GM18870 (cell line): ENCODE measurements around the gene ZNF787.
A peak's percentile ranks its signal among the peaks of the same experiment; 100 is the strongest.

Source experiments
- ATAC-seq: cut with Tn5 transposase; IDR thresholded peaks from one replicate; pipeline ENCODE4 v1.9.1; 2021; ENCODE audit warnings: moderate library complexity; ENCODE audit not compliant: unreplicated experiment

The ZNF787 gene

DNA sequence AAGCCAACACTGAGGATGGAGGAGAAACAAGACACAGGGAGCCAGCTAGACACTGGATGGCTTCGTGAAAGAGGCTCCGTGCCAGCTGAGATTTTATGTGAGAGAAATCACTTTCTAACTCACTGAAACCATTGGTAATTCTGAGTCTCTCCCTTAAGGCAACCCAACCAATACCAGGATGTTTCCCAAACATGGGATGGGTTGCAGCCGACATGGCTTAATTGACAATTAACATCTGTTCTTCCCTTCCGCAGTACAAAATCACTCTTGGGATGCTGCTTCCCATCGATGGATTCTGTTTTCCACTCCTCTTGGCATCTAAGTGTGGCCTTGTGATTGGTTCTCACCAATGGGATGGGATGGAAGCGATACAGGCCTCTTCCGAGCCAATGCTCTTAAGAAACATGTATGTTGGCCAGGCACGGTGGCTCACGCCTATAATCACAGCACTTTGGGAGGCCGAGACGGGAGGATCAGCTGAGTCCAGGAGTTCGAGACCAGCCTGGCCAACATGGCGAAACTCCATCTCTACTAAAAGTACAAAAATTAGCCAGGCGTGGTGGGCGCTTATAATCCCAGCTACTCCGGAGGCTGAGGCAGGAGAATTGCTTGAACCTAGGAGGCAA lies 2.3 kb upstream of the ZNF787 start:
- no peak for ATAC-seq

DNA sequence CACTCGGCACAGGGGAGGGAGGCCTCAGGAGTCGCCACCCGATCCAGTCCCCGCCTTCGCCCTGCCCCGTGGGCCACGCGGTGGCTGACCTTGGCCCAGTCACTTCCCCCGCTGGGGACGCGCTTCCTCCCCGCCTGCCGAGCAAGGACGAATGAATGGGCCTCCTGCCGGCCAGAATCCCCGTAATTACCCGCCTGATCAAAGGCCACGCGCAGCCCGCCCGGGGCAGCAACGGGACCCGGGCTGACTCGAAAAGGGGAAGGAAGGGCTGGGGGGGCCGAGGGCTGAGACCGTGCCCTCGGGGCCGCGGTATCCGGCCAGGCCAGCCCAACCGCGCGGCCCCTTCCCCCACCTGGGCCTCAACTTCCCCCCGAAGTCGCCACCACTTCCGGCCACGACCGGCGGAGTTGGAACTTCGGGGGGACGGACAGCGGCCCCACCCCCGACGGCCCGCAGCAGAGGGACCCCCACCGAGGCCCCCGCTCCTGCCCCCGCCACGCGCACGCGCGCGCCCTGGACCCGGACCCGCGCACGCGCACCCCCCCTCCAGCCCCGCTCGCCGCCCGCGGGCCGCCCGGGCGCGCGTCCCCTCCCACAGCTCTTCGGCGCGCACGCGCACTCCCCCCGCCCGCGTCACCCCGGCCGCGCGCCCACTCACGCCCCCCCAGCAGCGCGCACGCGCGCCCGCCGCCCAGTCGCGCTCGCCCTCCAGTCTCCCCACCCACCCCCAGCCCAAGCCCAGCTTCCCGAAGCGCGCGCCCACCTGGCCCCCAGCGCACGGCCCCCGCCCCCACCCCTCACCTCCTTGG lies 520 bp downstream of the ZNF787 start:
- ATAC-seq = no peak

DNA sequence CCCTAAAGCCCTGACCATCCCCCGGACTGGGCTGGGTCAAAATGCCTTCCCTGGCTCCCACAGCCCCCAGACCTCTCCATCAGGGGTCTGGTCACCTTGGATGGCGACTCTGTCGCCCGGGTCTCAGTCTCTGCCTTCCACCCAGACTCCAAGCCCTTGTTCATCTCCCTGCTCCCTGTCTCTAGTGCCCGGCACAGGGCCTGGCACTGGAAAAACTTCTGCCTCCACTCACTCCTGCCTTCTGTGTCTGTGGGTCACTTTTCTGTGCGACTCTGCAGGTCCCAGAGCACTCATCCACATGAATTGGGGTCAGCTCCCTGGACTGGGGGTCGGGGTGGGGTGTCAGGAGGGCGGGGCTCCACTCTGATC lies 1.1 kb downstream of the ZNF787 start:
- ATAC-seq = no peak

DNA sequence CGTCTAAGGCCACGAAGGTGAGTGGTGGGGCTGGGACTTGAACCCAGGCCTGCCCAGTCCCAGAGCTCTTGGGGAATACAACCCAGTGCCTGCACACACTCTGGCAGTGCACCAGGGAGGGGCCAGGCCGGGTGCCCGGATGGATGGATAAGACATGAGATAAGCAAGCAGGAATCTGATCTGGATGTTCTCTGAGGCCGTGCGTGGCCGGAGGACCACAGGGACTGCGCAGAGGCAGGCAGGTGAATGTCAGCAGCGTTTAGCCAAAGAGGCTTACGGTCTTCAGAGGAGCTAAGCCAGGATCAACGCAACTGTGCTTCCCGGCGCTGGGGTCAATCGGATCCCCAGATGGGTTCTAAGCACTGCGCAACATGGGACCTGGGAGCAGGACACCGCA lies 1.5 kb downstream of the ZNF787 start:
- ATAC-seq = no peak

DNA sequence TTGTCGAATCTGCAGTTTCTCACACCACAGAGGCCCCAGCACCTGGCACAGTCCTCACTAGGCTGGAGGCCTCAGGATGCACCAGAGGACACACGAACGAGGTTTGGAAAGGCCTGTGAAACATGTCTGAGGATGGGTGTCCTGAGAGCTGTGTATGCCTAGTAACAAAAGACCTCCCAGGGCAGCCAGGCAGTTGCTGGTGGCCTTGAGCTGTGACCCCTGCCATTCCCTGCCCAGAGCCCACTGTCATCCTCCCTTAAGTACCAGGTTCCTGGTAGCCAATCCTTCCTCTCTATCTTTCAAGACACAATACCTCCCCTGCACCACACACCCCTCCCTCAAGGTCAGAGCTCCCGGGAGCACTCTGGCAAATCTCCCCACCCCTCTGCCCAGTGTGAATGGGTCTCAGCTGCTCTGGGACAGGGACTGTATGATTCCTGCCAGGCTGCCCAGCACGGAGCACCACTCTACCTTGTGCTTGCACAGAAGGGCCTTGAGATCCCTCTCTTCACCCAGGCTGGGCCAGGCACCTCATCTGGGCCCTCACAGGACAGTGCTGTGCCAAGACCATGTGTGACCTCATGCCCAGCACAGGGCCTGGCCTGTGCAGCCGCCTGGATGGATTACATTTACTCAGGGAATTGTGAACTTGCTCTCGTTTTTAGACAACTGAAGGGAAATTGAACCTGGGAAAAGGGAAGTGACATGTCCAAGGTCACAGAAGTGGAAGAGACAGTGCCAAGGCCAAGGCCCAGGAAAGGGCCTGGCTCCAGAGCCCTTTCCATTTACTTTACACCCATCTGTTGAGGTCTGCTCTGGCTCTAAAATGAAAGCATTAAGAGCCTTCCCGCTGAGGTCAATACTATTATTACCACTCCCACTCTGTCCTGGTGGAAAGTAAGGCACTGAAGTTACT lies 2.2 kb downstream of the ZNF787 start:
- ATAC-seq = no peak

DNA sequence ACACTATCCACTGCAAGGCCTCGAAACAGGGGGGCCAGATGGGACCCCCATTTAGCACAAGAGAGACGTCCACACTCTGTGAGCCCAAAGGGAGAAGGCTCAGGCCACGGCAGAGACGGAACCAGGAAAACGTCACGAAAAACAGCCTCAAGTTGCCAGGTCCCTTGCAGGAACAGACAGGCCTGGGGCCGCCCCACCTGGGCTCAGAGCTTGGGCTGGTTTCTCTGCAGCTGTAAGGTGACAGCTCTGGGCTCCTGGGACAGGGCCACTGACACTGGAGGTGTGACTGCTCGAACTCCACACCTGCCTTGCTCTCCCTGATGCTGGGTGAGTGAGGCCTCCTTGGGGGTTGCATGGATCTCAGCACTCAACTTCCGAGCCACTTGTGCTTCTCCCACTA lies 3.2 kb downstream of the ZNF787 start:
- ATAC-seq = no peak

DNA sequence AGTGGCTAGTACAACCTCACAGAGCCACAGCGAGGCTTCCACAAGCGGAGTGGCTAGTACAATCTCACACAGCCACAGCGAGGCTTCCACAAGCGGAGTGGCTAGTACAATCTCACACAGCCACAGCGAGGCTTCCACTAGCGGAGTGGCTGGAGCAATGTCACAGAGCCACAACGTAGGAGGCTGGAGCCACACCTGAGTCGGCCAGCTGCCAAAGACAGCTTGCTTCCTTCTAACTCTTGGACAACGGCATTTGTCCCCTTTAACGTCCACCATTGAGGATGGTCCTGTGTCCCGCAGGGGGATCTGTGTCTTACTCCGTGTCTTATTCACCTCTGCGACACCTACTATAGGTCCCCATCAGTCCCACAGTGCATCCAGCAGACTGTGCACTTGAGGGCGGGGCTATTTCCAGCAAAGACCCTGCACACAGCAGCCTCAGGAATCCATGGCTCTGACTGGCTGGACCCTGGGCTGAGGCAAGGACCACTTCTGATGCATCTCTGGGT lies 3.7 kb downstream of the ZNF787 start:
- ATAC-seq = no peak

DNA sequence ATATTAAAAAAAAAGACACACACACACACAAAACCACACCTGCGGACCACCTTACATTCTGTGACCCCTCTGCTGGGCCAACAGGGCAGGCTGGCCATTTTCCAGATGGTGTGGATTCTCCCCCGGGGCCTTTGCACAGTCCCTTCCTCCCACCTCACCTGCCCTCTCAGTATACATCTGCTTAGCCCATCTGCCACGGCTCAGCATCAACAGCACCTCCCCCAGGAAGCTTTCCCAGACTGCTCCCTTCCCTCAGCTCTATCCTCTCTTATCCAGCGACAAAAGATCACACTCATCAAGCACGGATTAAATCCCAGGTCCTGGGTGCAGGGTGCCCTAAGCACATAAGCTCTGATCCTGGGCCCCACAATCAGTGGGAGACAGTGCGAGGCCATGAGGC lies 4.5 kb downstream of the ZNF787 start:
- no peak for ATAC-seq

DNA sequence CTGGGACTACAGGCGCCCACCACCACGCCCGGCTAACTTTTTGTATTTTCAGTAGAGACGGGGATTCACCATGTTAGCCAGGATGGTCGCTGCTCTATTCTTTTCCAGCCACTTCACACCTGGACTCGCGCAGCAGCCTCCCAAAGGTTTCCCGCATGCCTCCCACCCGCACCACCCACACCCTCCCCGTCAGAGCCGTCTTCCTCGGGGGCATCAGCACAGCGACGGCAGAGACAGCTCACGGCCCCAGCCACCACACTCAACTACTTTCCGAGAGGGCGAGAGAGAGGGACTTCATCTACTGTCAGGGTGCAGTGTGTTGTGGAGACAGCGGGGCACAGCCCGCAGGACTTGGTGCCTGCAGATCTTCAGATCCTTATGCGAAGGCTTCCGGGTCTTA lies 5.6 kb downstream of the ZNF787 start:
- no peak for ATAC-seq

DNA sequence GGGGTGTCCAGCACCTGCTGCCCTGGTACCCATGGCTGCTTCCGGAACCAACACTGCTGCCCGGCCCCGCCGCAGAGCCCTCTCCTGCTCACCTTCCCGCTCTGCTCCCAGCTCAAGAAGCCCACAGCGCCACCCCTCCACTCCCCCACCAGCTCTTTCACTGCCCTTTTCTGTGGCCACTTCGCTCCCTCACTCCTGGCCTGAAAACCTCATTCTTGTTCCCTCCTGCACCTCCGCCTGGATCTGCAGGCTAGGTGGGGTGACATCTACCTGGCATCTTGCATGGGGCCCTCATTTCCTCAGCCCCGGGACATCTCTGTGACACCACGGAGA lies 6.4 kb downstream of the ZNF787 start:
- ATAC-seq = no peak

DNA sequence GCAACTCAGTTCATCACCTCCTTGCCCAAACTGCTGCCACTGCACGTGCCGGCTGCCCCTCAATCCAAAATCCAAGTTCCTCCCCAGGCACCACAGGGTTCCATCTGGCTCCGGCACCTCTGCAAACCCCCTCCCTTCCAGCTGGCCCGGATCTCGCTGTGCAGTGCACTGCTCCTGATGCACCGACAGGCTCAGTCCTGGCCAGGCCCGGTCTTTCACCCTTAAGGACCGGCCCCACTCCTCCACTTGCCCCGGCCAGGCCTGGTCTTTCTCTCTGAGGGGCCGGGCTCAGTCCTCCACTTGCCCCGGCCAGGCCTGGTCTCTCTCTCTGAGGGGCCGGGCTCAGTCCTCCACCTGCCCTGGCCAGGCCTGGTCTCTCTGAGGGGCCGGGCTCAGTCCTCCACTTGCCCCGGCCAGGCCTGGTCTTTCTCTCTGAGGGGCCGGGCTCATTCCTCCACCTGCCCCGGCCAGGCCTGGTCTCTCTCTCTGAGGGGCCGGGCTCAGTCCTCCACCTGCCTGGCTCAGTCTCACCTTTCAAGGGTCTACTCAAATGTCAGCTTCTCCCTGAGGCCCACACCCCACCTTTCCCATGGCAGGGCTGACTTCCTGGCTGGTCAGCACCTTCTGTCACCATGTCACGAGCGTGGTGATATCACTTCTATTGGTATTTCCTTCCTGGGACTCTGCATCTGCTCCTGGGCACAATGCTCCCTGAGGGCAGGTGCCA lies 6.9 kb downstream of the ZNF787 start:
- ATAC-seq = no peak

DNA sequence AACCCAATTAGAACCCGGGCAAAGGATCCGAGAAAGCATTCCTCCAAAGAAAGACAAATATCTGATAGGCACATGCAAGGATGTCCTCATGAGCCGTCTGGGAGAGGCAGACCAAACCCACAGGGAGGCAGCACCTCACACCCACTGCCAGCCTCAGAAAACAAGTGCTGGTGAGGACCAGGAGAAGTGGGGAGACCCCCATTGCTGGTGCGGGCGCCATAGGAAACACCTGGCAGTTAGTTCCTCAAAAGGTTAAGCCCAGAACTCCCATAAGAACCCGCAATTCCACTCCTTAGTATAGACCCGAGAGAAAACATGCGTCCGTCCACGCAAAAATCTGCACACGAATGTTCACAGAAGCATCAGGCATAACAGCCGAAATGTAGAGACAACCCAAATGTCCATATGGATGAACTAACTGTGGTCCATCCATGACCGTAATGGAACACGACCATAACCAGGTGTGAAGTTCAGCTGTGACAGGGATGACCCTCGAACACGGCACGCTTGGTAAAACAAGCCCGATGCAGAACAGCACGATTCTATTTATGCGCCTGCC lies 7.9 kb downstream of the ZNF787 start:
- no peak for ATAC-seq

DNA sequence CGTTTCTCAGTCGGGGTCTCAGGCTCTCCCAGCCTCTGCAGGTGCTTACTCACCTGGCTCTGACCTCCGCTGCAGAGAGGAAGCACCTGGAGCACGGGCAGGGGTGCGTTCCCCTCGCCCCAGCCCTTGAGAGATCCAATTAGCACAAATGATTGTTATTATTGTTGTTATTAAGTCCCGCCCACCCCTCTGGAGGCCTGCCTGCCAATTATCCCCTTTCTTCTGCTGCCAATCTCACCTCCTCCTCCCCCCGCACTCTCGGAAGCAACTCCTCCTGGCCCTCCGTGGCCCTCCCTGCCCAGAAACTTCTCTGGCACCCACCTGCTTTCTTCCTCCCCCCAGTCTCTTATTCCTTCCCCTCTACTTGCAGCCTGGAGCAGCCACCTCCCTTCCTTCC lies 8.8 kb downstream of the ZNF787 start:
- no peak for ATAC-seq

DNA sequence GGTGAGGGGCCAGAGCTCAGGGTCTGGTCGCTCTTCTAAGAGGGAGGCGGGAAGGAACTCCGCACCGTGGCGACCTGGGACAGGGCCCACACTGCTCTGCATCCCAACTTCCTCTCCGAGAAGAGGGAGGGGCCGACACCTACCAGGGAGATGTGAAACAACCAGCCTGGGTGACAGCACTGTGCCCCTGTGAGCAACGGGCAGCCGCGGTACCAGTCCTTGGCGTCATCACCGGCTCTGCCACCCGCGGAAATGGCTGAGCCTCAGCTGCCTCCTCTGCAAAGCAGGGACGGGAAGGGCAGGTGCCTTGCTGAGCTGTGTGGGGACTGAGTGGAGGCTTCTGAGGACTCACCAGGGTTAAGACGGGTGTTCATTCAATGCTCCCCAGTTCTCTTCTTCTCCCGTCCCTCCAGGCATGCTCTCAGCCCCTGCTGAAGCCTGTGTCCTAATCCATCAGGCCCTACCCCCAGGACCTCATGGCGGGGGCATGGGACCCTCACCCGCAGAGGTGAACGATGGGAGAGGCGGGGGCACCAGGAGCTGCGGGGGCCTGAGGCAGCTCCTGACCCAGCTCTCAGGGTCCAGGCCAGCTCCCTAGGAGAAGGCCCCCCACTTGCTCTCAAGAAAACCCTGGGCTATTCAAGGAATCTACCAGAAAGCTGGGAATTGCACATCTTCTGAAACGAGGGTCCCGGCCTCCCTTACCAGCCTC lies 9.3 kb downstream of the ZNF787 start:
- peak; percentile 71 for ATAC-seq

DNA sequence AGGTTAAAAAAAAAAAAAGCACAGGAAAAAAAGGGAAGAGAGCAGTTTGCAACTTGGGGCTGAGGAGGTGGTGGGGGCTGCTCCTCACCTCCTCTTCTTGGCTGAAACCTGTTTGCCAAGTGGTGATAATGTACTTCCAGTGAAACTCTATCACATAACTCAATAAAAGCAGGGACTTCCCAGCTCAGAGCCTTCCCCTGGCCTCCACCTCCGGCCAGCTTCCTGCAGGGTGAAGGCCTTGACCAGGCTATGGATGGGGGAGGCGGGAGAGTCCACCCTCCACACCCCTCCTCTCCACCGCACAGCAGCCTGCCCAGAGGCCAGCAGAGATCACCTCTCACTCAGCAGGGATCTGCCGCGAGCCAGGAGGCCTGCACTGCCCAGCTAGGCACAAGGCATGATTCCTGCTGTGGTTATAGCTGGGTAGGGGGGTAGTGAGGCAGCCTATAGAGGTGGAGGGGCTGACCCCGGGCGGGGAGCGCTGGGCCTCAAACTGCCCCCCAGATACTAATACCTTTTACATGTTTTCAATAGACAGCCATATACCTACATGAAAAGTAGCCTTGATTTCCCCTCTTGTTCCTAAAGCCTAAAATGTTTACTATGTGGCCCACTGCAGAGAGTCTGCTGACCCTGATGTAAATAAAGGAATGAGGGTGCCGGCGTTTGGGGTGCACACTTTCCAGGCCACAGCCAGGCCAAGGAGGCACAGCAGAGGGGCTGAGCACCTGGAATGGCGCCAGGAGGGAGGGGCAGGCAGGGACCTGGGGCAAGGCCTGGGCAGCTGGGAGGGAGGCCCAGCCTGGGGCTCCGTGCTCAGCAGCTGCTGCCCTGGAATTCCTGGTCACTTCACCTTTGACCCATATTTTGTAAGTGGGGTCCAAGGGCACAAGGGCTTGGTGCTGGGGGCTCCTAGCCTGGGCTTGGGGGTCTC lies 10.3 kb downstream of the ZNF787 start:
- ATAC-seq = no peak

DNA sequence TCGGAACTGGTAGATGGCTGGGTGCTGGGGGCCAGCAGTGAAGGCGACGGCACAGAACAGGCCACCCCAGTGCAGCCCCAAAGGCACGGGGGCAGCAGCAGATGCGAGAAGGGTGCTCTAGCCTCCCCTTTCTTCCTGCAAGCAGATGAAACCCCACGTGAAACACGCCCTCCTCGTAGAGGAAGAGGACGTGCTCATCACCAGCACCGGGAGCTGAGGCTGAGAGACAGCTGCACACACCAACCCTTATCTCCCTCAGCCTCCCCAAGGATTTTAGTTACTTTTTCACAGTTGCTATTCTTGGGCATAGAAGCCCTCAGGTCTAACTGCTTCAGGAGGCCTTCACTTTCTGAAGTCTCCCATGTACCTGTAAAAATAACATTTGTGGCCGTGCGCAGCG lies 11.9 kb downstream of the ZNF787 start:
- no peak for ATAC-seq

DNA sequence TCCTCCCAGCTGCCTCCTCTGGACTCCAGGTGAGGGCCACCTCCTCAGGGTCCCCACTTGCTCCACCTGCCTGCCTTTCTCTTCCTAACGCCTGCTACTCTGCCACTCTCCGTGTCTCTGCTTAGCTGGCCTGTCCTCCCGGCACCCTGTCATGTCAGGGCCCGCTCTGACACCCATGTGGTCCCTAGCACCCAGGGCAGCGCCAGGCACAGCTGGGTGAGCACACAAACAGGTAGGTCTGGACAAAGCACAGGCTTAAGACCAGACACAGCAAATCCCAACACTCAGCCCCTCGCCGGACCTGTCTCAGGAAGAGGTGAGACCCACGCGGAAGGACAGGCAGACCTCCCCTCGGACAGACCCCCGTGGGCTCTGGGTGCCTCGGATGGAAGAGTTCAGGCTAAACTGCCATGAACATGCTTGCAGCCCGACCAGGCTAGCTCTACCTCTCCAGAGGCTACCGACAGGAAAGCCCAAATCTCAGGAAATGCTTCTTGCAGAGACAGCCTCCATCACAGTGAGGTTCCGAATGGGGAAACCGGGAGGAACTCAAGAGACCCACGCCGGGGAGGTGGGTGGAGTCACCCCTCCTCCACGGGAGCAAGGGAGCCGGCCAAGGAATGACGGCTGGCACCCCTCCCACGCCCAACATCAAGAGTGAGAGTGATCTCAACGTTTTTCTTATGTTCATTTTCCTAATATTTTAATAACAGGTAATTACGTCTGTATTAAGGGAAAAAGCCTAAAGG lies 12.5 kb downstream of the ZNF787 start:
- ATAC-seq = no peak

DNA sequence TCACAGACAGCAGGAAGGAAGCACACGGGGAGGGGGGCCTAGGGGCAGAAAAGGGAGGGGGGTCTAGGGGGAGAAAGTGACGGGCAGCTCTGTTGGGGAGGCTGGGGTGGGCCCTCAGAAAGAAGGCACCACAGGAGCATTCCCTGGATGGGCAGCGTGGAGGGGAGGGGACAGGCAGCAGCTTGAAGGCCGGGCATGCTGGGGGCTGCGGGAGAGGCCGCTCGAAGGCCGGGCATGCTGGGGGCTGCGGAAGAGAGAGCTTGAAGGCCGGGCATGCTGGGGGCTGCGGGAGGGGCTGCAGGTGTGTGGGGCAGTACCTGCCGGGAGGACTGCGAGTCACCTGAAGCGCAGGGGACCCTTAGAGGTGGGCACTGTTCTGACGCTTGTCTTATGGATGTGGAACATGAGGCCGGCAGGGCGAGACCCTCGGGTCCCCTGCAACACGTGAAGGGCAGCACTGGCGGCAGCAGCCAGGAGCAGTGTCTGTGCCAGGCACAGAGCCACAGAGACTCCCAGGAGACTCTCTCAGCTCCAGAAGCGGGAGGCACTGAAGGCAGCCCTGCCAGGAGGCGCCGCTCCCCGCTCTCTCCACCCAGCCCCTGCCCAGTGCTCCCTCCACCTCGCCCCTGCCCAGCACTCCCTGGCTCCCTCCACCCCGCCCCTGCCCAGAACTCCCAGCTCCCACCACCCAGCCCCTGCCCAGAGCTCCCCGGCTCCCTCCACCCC lies 13.3 kb downstream of the ZNF787 start:
- no peak for ATAC-seq
